IPS DF 6.9 (cell line): ENCODE data around the gene SERPINA4.
"Not testable (repeated sequence)": the region's sequence is repeated elsewhere in the genome, so short reads cannot be mapped to it uniquely, and the experiment has no call there.

Experiments used
- DNase-seq: peaks from one replicate; pipeline ENCODE4 v3.0.0-alpha.2; 2013; ENCODE audit warnings: low read depth, low spot score
- H3K27ac ChIP-seq: one replicate; pipeline ENCODE4 v1.5.1; 2013; ENCODE audit warnings: low read length, control low read depth
- H3K27me3 ChIP-seq: 2 replicates; pipeline ENCODE4 v1.6.1; 2013; ENCODE audit warnings: mild to moderate bottlenecking, low read length; ENCODE audit not compliant: control insufficient read depth, insufficient read depth
- H3K36me3 ChIP-seq: 2 replicates; pipeline ENCODE4 v1.6.1; 2013; ENCODE audit warnings: low read length; ENCODE audit not compliant: control insufficient read depth, insufficient read depth
- H3K4me1 ChIP-seq: 2 replicates; pipeline ENCODE4 v1.6.1; 2013; ENCODE audit warnings: low read length; ENCODE audit not compliant: control insufficient read depth, insufficient read depth
- H3K4me3 ChIP-seq: 2 replicates; pipeline ENCODE4 v1.5.1; 2013; ENCODE audit warnings: mild to moderate bottlenecking, low read length
- H3K9me3 ChIP-seq: 2 replicates; pipeline ENCODE4 v1.6.1; 2013; ENCODE audit warnings: low read length, inconsistent platforms; ENCODE audit not compliant: control insufficient read depth, insufficient read depth
- WGBS: extraction: QIAGEN DNeasy Blood & Tissue Kit; methylation state at CpG from one replicate; pipeline ENCODE4 v1.1.7; 2013; ENCODE audit warnings: mixed read lengths, missing lambda C conversion rate; ENCODE audit not compliant: insufficient read length, insufficient coverage; 5-methylcytosine and 5-hydroxymethylcytosine counted together

Gene SERPINA4

DNA sequence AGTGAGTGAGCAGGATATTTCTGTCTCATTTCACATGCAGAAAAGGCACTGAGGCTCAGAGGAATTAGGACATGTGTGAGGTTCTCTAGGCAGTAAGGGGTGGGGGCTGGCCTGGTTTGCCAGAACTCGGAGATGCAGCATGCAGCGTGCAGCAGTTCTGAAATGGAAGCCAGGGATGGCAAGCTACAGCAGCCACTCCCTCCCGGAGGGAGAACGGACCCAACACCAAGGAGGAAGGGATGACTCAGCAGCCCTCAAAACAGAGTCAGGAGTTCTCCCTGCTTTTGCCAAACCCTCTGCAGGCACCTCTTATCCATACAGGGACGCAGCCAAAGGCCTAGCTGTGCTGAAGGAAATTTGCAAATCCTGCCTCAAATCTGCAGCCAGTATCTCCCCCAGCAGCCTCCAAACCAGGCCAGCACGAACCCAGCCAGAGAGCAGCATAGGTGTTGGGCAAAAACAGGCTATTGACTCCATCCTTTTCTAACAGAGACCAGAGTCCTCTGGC lies 40.7 kb downstream of the SERPINA4 start:
- no peak overlapping the region for H3K4me3 ChIP-seq
- no peak for DNase-seq
- no CpG with 5 or more reads among the region's 6 CpGs for WGBS
- H3K4me1 ChIP-seq: peaks cover 6% of the 10 kb centered on the region; the same call in 1 of the 2 replicates
- H3K36me3 ChIP-seq: no peaks in the 10 kb centered on the region
- H3K9me3 ChIP-seq: no peaks in the 10 kb centered on the region
- H3K27me3 ChIP-seq: no peaks in the 10 kb centered on the region
- no peak overlapping the region for H3K27ac ChIP-seq

DNA sequence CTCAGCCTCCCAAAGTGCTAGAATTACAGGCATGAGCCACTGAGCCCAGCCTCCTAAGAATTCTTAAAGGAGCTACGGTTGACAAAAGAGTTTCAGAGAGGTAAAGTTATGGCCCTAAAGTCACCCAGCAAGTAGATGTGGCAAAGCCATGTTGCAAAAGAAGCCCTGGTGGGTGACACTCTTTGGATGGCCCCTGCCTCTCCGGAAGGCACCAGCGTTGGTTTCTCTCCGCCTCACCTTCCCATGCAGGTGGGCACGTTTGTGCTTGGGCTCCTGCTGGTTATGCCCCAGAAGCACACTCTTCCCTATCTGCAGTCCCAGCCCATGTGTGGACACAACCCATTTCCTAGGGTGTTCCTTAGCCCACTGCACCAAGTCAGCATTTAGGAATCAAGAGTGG lies 41.5 kb downstream of the SERPINA4 start:
- no peak overlapping the region for H3K27ac ChIP-seq
- H3K27me3 ChIP-seq: no peaks in the 10 kb centered on the region
- H3K4me3 ChIP-seq: no peak overlapping the region
- no peaks in the 10 kb centered on the region for H3K9me3 ChIP-seq
- no peaks in the 10 kb centered on the region for H3K36me3 ChIP-seq
- DNase-seq: no peak
- peaks cover 6% of the 10 kb centered on the region; the same call in 1 of the 2 replicates for H3K4me1 ChIP-seq
- no CpG with 5 or more reads among the region's 5 CpGs for WGBS

DNA sequence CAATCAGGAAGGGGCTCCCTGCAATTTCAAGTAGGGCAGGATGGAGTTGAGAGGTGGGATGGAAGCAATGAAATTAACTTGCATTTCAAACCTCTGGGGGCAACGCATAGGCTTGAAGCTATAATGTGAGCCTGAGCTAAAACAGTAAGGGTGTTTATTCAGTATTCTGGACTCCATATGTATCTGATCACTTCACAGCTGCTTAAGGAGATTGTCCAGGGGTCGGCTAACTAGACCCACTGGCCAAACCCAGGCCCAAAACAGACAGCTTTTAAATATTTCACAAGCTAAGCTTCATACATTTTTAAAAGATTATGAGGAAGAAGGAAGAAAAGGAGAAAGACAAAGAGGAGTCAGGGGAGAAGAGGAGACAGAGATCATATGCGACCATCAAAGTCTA lies 44.1 kb downstream of the SERPINA4 start:
- WGBS: no CpG with 5 or more reads among the region's 3 CpGs
- H3K27me3 ChIP-seq: no peaks in the 10 kb centered on the region

DNA sequence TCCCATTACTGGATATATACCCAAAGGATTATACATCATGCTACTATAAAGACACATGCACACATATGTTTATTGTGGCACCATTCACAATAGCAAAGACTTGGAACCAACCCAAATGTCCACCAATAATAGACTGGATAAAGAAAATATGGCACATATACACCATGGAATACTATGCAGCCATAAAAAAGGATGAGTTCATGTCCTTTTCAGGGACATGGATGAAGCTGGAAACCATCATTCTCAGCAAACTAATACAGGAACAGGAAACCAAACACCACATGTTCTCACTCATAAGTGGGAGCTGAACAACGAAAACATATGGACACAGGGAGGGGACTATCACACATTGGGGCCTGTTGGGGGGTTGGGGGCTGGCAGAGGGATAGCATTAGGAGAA lies 47.7 kb downstream of the SERPINA4 start:
- H3K4me1 ChIP-seq, H3K27ac ChIP-seq, H3K9me3 ChIP-seq, H3K36me3 ChIP-seq, DNase-seq, H3K27me3 ChIP-seq, H3K4me3 ChIP-seq: not testable (repeated sequence)
- WGBS: no CpG with 5 or more reads among the region's 1 CpG

More for the DNA sequence above, 44.1 kb downstream of the SERPINA4 start:
- no peak overlapping the region for H3K4me3 ChIP-seq
- no peaks in the 10 kb centered on the region for H3K9me3 ChIP-seq
- no peak for DNase-seq
- H3K4me1 ChIP-seq: peaks cover 1% of the 10 kb centered on the region; the same call in 1 of the 2 replicates
- no peak overlapping the region for H3K27ac ChIP-seq
- H3K36me3 ChIP-seq: no peaks in the 10 kb centered on the region

DNA sequence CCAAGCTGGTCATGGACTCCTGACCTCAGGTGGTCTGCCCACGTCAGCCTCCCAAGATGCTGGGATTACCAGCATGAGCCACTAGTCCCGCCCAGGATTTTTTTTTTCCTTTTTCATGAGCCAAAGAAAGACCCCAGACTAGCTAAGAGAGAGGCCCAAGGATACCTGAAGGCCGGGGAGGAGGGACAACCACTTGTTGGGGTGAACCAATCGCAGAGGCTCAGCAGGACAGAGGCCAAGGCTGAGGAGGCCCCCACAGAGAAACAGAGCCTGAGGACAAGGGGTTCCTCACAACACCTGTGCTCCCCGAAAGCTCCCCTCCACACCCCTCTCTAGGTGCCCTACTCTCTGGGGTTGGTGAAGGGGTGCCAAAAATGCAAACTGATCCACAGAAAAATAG lies 49.9 kb downstream of the SERPINA4 start:
- WGBS: no CpG with 5 or more reads among the region's 5 CpGs
- H3K4me1 ChIP-seq: no peaks in the 10 kb centered on the region
- H3K4me3 ChIP-seq: no peak overlapping the region
- H3K27ac ChIP-seq: no peak overlapping the region
- no peaks in the 10 kb centered on the region; the same call in 1 of the 2 replicates for H3K36me3 ChIP-seq
- H3K27me3 ChIP-seq: no peaks in the 10 kb centered on the region
- no peak for DNase-seq
- H3K9me3 ChIP-seq: no peaks in the 10 kb centered on the region

DNA sequence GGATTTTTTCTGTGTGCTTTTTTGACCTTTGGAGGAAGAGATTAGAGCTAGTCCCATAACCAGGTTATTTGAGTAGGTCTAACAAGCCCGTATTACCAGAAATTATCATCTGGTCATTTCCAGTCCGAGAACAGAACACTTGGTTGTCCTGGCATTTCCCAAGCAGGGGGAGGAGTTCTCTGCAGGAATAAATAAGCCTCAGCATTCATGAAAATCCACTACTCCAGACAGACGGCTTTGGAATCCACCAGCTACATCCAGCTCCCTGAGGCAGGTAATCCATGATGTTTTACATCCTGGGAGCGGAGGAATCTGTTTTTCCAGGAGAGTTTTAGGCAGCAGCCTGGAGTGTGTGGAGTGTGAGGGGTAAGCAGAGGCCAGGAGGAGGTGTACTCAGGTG lies 50.9 kb downstream of the SERPINA4 start, which contains the start of gene SERPINA3:
Gene SERPINA3, plus strand, starts transcription at position 218 of the 400 bp plus-strand sequence. CDS start 2,051 bp downstream, outside the sequence.
- Histone ChIP-seq H3K36me3 (no peaks in the 10 kb centered on the region; the same call in 1 of the 2 replicates), H3K9me3 (no peaks in the 10 kb centered on the region), H3K27me3 (no peaks in the 10 kb centered on the region), H3K4me1 (no peaks in the 10 kb centered on the region), H3K4me3 (no peak within 1 kb of the TSS), H3K27ac (no peak within 1 kb of the TSS)
- DNase-seq: no peak
- no CpG with 5 or more reads among the region's 4 CpGs for WGBS

DNA sequence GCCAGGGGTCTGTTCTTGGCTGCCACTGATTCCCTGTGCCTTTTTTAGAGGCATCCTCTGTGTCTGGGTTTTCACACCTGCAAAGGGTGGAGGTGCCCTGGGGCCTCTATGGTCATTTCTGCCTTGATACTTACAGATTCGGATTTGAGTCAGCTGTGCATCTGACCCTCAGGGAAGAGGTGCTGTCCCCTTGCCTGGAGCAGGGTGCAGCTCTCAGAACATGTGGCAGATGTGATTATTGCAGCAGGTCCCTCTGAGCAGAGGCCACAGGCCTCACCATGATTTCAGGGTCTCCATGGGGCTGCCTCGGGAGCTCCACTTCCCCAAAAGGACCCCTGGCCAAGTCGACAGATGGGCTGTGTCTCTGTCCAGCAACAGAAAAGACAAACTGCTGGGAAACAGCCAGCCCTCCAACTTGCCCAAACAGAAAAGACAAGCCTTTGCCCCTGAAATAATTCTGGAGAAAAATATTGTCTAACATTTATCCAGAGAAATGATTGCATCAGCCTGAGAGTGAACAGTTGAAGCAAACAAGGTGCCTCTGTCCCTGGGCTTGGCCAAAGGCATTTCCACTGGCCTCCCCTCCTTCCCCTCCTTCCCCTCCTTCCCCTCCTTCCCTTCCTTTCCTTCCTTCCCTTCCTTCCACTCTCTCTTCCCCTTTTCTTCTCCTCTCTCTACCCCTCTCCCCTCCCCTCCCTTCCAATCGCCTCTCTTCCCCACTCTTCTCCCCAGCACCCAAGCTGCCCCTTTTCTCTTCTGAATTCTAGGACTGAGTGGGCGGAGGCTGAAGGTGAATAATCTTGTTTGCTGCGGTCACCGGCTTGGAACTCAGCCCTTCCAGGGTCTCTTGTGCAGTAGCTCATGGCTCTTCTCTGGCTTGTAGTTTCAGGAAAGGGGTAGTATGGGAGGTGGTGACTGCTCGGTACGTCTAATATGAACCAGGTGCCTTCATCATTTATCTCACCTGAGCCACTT lies 51.6 kb downstream of the SERPINA4 start:
- no peak overlapping the region for H3K27ac ChIP-seq
- no peak for DNase-seq
- no peak overlapping the region for H3K4me3 ChIP-seq
- no peaks in the 10 kb centered on the region for H3K27me3 ChIP-seq
- no peaks in the 10 kb centered on the region for H3K9me3 ChIP-seq
- no peaks in the 10 kb centered on the region; the same call in 1 of the 2 replicates for H3K36me3 ChIP-seq
- H3K4me1 ChIP-seq: no peaks in the 10 kb centered on the region
- 100% methylated on average over 1 of the region's 9 CpGs for WGBS

DNA sequence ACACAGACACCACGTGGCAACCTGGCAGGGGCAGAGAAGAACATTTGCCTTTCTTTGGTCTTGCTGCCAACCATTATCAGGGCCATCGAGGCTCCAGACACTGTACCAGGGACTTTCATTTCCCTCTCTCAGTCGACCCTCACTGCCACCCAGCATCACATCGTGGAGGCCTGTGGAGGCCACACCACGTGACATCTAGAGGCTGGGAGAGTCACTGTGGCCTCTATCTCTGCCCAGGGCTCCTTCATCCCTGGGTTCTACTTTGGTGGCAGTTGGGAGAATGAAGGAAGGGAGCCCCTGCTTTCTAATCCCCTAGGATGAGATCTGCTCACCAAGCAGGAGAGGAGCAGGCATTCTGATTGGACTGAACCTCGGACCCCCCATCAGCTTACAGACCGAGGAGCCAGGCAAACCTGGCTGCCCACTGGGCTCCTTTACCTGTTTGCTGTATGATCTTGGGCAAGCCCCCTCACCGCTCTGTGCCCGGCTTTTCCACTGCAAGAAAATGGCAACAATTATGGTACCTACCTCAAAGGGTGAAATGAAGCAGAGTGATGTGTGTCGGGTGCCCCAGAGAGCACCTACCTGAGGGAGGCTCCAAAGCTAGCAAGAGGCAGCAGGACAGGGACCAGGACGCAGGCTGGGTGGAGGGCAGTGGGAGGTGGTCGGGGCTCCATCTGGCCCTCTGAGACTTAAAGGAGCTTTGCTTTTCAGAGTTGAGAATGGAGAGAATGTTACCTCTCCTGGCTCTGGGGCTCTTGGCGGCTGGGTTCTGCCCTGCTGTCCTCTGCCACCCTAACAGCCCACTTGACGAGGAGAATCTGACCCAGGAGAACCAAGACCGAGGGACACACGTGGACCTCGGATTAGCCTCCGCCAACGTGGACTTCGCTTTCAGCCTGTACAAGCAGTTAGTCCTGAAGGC lies 52.7 kb downstream of the SERPINA4 start:
- no CpG with 5 or more reads among the region's 20 CpGs for WGBS
- Histone ChIP-seq H3K4me1 (no peaks in the 10 kb centered on the region), H3K4me3 (no peak overlapping the region), H3K27ac (no peak overlapping the region), H3K9me3 (no peaks in the 10 kb centered on the region), H3K27me3 (no peaks in the 10 kb centered on the region), H3K36me3 (no peaks in the 10 kb centered on the region; the same call in 1 of the 2 replicates)
- DNase-seq: no peak

DNA sequence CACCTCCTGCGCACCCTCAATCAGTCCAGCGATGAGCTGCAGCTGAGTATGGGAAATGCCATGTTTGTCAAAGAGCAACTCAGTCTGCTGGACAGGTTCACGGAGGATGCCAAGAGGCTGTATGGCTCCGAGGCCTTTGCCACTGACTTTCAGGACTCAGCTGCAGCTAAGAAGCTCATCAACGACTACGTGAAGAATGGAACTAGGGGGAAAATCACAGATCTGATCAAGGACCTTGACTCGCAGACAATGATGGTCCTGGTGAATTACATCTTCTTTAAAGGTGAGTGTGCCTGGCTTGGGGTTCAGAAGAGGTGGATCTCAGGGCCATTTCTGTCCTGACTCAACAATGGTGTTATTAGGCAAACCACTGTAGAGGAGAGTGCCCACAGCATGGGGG lies 53.6 kb downstream of the SERPINA4 start:
- no CpG with 5 or more reads among the region's 7 CpGs for WGBS
- no peaks in the 10 kb centered on the region for H3K27me3 ChIP-seq

DNA sequence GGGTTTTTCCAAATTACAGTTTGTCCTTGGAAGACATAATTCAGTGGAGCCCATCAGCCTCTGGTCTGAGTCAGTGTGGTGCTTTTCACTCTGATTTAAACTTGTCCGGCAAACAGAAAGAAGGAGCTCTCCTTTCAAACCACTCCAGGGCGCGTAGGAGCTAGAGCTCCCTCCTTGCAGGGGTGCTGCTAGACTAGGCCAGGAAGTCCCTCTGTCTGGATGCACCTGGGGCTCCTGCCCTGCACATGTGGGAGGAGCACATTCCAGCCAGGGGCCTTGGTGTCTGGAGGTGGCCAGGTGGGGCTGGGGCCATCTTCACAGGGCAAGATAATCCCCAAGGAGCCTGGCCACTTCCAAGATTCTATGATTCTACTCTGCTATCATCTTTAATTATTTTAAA lies 54.0 kb downstream of the SERPINA4 start:
- no CpG with 5 or more reads among the region's 3 CpGs for WGBS
- no peak for DNase-seq
- Histone ChIP-seq H3K4me3 (no peak overlapping the region), H3K9me3 (no peaks in the 10 kb centered on the region), H3K27ac (no peak overlapping the region), H3K4me1 (no peaks in the 10 kb centered on the region), H3K36me3 (no peaks in the 10 kb centered on the region; the same call in 1 of the 2 replicates), H3K27me3 (no peaks in the 10 kb centered on the region)

More for the DNA sequence above, 53.6 kb downstream of the SERPINA4 start:
- no peak for DNase-seq
- Histone ChIP-seq H3K36me3 (no peaks in the 10 kb centered on the region; the same call in 1 of the 2 replicates), H3K9me3 (no peaks in the 10 kb centered on the region), H3K4me1 (no peaks in the 10 kb centered on the region), H3K4me3 (no peak overlapping the region), H3K27ac (no peak overlapping the region)
